ENCODE data around the gene MOB1A. TPM values are rescaled to one million over a fixed set of nuclear protein-coding genes. Genes with fewer than 3 reads are reported as not detected.
A peak's percentile ranks its signal among the peaks of the same experiment; 100 is the strongest.
"Not testable (repeated sequence)": the region's sequence is repeated elsewhere in the genome, so short reads cannot be mapped to it uniquely, and the experiment has no call there.

The MOB1A gene
- total RNA-seq, 1 experiment from 2014 or later = 119 TPM

- in situ Hi-C loops (cut with HindIII; ENCODE audit: low pct_unique_long_range_greater_than_20kb, low sequenced_read_pairs) = no loop called here
- no peak for DNase-seq (ENCODE audit: low read depth)
These were observed 22.5 kb upstream of the MOB1A start for GRCh38 chr2:74201196-74201595.

DNA sequence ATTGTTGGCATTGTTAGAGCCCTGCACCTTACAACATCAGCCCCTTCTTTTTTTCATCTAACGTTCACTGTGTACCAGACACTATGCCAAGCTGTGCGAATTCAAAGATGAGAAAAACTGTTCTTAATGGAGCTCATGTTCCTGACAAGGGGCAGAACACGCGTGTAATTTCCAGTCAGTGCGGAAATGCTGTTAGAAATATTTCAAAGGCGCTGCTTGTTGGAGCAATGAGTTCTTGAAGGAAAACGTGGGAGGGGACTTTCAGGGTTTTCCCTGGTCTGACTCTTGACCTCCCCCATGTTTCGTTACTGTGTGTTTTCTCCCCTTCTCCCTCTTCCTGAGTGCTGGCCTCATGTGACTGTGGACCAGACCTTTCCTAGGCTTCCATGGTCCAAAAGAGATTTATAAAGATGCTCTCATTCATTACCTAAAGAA is 21.2 kb upstream of the MOB1A start:
- in situ Hi-C loops (cut with HindIII; ENCODE audit: low pct_unique_long_range_greater_than_20kb, low sequenced_read_pairs) = no loop called here
- DNase-seq (ENCODE audit: low read depth) = no peak

DNA sequence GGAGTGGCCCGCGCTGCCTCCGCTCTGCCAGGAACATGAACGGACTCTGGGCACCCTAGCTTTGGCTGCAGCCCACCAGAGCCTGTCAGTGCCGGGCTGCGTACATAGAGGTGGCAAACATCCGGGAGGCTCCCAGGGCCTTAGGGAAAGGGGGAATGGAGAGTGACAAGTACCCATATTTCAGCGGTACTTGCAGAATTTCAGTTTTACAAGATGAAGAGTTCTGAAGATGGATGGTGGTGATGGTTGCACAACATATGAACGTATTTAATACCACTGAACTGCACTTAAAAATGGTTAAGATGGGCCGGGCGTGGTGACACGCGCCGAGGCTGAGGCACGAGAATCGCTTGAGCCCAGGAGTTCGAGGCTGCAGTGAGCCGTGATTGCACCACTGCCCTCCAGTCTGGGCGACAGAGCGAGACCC is 20.6 kb upstream of the MOB1A start:
- DNase-seq (ENCODE audit: low read depth) = no peak
- in situ Hi-C loops (cut with HindIII; ENCODE audit: low pct_unique_long_range_greater_than_20kb, low sequenced_read_pairs) = no loop called here

- in situ Hi-C loops (cut with HindIII; ENCODE audit: low pct_unique_long_range_greater_than_20kb, low sequenced_read_pairs) = no loop called here
- DNase-seq (ENCODE audit: low read depth) = peak; percentile 98
These were observed 20.0 kb upstream of the MOB1A start, which contains the start of gene MTHFD2 for GRCh38 chr2:74198461-74199274. MTHFD2 (plus strand) TSS chr2:74198615; CDS start chr2:74198642, 27 bp downstream.

DNA sequence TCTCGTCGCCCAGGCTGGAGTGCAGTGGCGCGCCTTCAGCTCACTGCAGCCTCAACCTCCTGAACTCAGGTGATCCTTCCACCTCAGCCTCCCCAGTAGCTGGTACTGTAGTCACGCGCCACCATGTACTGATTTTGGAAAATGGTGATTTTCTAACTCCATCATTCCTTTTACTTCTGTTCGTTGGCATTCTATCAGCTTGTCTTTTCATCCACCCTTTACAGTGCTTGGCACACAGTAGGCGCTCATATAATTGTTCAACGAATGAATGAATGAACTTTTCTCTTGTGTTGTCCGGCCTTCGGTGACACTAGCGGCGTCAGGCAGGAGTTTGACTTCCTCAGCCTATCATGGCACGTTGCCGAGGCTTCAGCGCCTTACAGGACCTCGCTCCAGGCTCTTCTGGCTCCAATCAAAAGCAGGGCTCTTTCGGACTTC is 19.4 kb upstream of the MOB1A start:
- no peak for DNase-seq (ENCODE audit: low read depth)
- in situ Hi-C loops (cut with HindIII; ENCODE audit: low pct_unique_long_range_greater_than_20kb, low sequenced_read_pairs) = no loop called here

- in situ Hi-C loops (cut with HindIII; ENCODE audit: low pct_unique_long_range_greater_than_20kb, low sequenced_read_pairs) = no loop called here
- no peak for DNase-seq (ENCODE audit: low read depth)
These were observed 18.4 kb upstream of the MOB1A start for GRCh38 chr2:74197049-74197448.

GRCh38 chr2:74194799-74195198 is 16.1 kb upstream of the MOB1A start:
- in situ Hi-C loops (cut with HindIII; ENCODE audit: low pct_unique_long_range_greater_than_20kb, low sequenced_read_pairs) = no loop called here
- no peak for DNase-seq (ENCODE audit: low read depth)

- in situ Hi-C loops (cut with HindIII; ENCODE audit: low pct_unique_long_range_greater_than_20kb, low sequenced_read_pairs) = no loop called here
These were observed 13.1 kb upstream of the MOB1A start for GRCh38 chr2:74191596-74192380.

GRCh38 chr2:74188696-74189095 is 10.0 kb upstream of the MOB1A start:
- in situ Hi-C loops (cut with HindIII; ENCODE audit: low pct_unique_long_range_greater_than_20kb, low sequenced_read_pairs) = no loop called here
- no peak for DNase-seq (ENCODE audit: low read depth)

More at GRCh38 chr2:74191596-74192380, 13.1 kb upstream of the MOB1A start:
- no peak for DNase-seq (ENCODE audit: low read depth)

GRCh38 chr2:74188018-74188601 is 9.4 kb upstream of the MOB1A start:
- peak; percentile 30 for DNase-seq (ENCODE audit: low read depth)
- in situ Hi-C loops (cut with HindIII; ENCODE audit: low pct_unique_long_range_greater_than_20kb, low sequenced_read_pairs) = no loop called here

- DNase-seq (ENCODE audit: low read depth); in situ Hi-C loops (cut with HindIII; ENCODE audit: low pct_unique_long_range_greater_than_20kb, low sequenced_read_pairs): not testable (repeated sequence)
These were observed 8.0 kb upstream of the MOB1A start for GRCh38 chr2:74186706-74187105.

GRCh38 chr2:74186038-74186437 is 7.4 kb upstream of the MOB1A start:
- peak; percentile 28 for DNase-seq (ENCODE audit: low read depth)
- in situ Hi-C loops (cut with HindIII; ENCODE audit: low pct_unique_long_range_greater_than_20kb, low sequenced_read_pairs) = no loop called here

GRCh38 chr2:74183878-74184277 is 5.2 kb upstream of the MOB1A start:
- DNase-seq (ENCODE audit: low read depth) = no peak
- in situ Hi-C loops (cut with HindIII; ENCODE audit: low pct_unique_long_range_greater_than_20kb, low sequenced_read_pairs) = no loop called here

DNA sequence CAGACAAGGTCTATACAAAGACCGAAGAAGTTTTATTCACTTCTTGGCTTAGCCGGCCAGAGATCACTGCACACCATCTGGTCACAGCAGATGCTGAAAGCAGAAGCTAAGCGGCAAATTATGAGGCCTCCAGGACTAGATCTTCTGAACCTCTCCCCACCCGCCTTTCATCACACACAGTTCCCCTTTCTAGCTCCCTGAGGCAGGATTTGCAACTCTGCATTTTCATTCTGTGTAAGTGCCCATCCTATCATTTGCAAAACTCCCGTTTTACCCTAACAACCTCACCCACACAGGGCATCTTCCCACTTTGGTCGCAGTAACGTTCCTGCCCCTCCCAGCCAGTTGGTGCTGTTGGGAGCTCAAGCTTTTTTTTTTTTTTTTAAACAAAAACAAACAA is 3.1 kb upstream of the MOB1A start:
- in situ Hi-C loops (cut with HindIII; ENCODE audit: low pct_unique_long_range_greater_than_20kb, low sequenced_read_pairs) = no loop called here
- no peak for DNase-seq (ENCODE audit: low read depth)

GRCh38 chr2:74179063-74179865 is 585 bp upstream of the MOB1A start:
- no peak for DNase-seq (ENCODE audit: low read depth)
- in situ Hi-C loops (cut with HindIII; ENCODE audit: low pct_unique_long_range_greater_than_20kb, low sequenced_read_pairs) = no loop called here

- in situ Hi-C loops (cut with HindIII; ENCODE audit: low pct_unique_long_range_greater_than_20kb, low sequenced_read_pairs) = no loop called here
- DNase-seq (ENCODE audit: low read depth) = no peak
These were observed 983 bp downstream of the MOB1A start for GRCh38 chr2:74177696-74178095.

DNA sequence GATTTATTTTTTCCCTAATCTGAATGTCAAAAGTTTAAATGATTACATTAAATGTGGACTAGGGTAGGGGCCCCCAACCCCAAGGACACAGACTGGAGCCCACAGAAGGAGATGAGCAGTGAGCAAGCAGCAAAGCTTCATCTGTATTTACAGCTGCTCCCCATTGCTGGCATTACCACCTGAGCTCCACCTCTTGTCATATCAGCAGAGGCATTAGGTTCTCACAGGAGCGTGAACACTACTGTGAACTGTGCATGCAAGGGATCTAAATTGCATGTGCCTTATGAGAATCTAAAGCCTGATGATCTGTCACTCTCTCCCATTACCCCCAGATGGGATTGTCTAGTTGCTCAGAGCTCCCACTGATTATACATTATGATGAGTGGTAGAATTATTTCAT is 3.8 kb downstream of the MOB1A start:
- DNase-seq (ENCODE audit: low read depth) = no peak
- in situ Hi-C loops (cut with HindIII; ENCODE audit: low pct_unique_long_range_greater_than_20kb, low sequenced_read_pairs) = no loop called here

- in situ Hi-C loops (cut with HindIII; ENCODE audit: low pct_unique_long_range_greater_than_20kb, low sequenced_read_pairs) = no loop called here
- DNase-seq (ENCODE audit: low read depth) = no peak
These were observed 9.9 kb downstream of the MOB1A start for GRCh38 chr2:74168739-74169138.

All from Caki2 (cell line).